ENCODE data around the gene HNRNPUL1.

Gene HNRNPUL1

DNA sequence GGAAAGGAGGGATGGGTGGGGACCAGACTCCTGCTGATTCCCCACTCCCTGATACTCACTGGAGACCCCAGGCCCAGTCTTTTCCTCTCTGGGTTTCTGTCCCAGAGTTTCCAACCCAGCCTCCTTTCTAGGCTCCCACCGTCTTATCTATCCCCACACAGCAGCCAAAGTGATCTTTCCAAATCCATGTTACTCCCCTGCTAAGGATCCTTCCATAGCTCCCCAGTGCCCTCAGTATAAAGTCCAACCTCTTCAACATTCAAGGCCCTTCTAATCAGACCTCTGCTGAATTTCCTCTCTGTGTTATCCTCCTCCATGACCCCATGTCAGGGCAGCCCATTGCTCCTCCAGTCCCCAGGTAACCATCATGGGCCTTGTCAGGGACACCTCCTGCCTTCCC is 90.9 kb downstream of the HNRNPUL1 start:
- no peak for DNase-seq

DNA sequence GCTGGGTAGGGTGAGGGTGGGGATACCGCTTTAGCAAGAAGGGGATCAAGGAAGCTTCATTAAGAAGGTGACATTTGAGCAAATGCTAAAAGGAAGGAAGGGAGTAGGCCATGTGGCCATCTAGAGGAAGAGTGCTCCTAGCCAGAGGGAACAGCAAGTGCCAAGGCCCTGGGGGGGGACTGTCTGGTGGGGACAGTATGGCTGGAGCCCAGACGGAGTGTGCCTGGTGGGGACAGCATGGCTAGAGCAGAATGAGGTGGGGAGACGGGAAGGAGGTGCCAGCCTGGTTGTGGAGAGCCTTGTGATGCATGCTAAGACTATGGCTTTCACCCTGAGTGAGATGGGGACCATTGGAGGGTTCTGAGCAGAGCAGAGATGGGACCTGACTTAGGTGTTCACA is 91.6 kb downstream of the HNRNPUL1 start:
- DNase-seq: no peak

DNA sequence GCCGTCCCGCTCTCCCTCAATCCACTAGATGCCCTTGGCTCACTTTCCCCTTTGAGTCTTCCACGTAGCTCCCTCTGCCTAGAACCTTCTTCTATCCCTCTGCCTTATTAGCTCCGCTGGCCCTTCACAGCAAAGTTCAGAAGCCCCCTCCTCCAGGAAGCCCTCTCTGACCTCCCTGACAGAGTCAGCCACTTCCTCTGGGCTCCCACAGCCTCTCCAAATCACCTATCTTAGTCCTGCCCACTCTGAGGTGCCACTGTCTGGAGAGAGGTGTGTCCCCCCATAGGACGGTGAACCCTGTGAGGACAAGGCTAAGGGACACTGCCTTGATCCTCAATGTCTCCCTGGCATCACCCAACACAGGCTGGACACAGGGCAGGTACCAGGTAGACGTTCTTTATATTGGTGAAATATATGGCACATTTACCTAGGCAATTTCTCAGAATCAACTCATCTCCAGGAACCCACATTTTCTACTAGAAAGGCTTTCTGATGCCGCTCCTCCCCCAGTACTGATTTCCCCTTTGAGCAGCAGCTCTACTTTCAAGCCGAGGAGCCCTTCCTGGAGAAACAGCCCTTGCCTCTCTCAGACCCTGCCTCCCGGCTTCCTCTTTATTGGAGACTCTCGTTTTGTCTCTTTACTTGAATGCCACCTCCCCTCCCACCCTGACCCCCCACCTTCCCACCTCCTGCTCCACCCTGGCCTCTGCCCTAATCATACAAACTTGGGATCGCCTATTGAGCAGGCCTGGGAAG is 93.0 kb downstream of the HNRNPUL1 start:
- DNase-seq: no peak
